ENCODE measurements around the gene CDHR1.

CDHR1 gene

DNA sequence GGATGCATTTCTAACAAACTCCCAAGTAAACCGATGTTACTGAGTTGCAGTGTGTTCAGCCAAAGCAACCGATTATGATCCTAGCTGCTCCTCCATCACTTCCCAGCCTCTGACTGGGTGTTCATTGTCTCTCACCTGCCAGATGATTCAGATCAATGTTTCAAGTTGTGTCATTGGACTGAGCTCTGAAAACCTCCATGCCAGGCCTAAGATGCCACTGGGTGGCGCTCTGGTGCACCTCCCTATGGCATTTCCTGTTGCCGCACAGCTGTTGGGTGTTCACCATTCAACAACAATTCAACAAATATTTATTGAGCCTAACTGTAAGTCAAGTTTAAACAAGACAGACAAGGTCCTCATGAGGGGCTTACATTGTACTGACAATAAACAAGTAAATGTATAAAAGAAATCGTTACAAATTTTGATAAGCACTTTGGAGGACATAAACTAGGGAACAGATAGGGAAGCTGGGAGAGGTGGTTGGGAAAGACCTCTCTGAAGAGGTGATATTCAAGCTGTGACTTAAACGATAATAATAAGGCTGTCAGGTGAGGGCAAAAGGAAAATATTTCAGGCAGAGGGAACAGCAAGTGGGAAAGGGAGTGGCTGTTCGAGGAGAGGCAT, 73.3 kb downstream of the CDHR1 start:
- DNase-seq: no peak

DNA sequence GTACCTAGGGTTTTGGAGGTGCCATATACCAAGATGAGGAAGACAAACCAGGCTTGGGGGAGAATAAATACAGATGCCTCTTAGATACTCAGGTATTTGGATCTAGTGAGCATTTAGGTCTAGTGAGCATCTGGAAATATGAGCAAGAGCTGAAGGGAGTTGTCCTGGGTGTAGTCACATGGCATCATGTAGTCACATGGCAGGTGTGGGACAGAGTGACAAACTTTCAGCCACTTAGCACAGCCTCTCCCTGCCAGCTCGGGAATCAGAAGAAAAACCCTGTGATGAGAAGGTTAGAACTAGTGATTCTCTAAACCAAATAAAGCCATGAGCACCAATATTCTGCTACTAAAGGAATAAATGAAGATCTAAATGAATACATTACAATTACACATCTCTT, 74.8 kb downstream of the CDHR1 start:
- no peak for DNase-seq

Measured in NCI-H446 treated with DMSO at 0.1 percent for 48 hours (cell line).